HEK293 (cell line): ENCODE measurements around the gene MYOZ3.

Experiments used
- CTCF ChIP-seq: fragments of 450-650 bp; formaldehyde crosslinking; IDR thresholded peaks from 2 replicates; pipeline ENCODE4 v1.5.1; 2016; ENCODE audit warnings: missing biosample characterization, missing genetic modification characterization
- ELK4 ChIP-seq: IDR thresholded peaks from 2 replicates; pipeline ENCODE4 v1.6.1; 2011; ENCODE audit warnings: mild to moderate bottlenecking, low read depth, low read length, borderline replicate concordance
- HOXA7 ChIP-seq: sonication (generic); formaldehyde crosslinking; IDR thresholded peaks from 2 replicates; pipeline ENCODE4 v1.8.1; 2022; ENCODE audit warnings: missing genetic modification reagents, borderline replicate concordance
- SP2 ChIP-seq: fragments of 450-650 bp; formaldehyde crosslinking; IDR thresholded peaks from 2 replicates; pipeline ENCODE4 v1.5.1; 2016; ENCODE audit warnings: missing biosample characterization, missing genetic modification characterization
- ZFP3 ChIP-seq: fragments of 450-650 bp; formaldehyde crosslinking; IDR thresholded peaks from 2 replicates; pipeline ENCODE4 v1.5.1; 2016; ENCODE audit warnings: low read depth, missing biosample characterization, missing genetic modification characterization
- ZNF146 ChIP-seq: fragments of 450-650 bp; formaldehyde crosslinking; IDR thresholded peaks from 2 replicates; pipeline ENCODE4 v1.5.1; 2016; ENCODE audit warnings: missing biosample characterization, missing genetic modification characterization
- ZNF274 ChIP-seq, 2 experiments: fragments of 200-500 bp in 1 of 2; fragments of 450-650 bp in 1 of 2; sonication (Bioruptor generic) in 1 of 2; formaldehyde crosslinking in 1 of 2; IDR thresholded peaks; 2 replicates each; pipeline versions ENCODE4 v1.5.1 to v1.6.1; 2014 to 2016; ENCODE audit warnings: borderline replicate concordance in 1 of 2, inconsistent platforms in 1 of 2, low read length in 1 of 2, missing biosample characterization in 1 of 2, missing genetic modification characterization in 1 of 2

GRCh38 chr5:150648294-150649107, 12.6 kb upstream of the MYOZ3 start:
- no peak for TF ChIP-seq CTCF (tag by site-specific recombination)
- TF ChIP-seq ZNF146 (tag by site-specific recombination) = no peak
- no peak for TF ChIP-seq ZNF274 (IDR thresholded peaks at IDR 0.05; ENCODE audit: low read length)
- no peak for TF ChIP-seq ZNF274 (tag by site-specific recombination; IDR thresholded peaks at IDR 0.05; ENCODE audit: borderline replicate concordance)
- TF ChIP-seq ELK4 = no peak
- no peak for TF ChIP-seq HOXA7 (CRISPR knock-in tag)
- TF ChIP-seq SP2 (tag by site-specific recombination) = no peak
- no peak for TF ChIP-seq ZFP3
